ENCODE data around the gene FUOM.

FUOM gene, protein sequence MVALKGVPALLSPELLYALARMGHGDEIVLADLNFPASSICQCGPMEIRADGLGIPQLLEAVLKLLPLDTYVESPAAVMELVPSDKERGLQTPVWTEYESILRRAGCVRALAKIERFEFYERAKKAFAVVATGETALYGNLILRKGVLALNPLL

GRCh38 chr10:133357285-133358161 is at the start of gene FUOM:
Gene FUOM, minus strand, starts transcription at chr10:133358019. Its CDS starts 12 bp downstream, at chr10:133358007.
- DNase-seq, result peak; percentile 88

DNA sequence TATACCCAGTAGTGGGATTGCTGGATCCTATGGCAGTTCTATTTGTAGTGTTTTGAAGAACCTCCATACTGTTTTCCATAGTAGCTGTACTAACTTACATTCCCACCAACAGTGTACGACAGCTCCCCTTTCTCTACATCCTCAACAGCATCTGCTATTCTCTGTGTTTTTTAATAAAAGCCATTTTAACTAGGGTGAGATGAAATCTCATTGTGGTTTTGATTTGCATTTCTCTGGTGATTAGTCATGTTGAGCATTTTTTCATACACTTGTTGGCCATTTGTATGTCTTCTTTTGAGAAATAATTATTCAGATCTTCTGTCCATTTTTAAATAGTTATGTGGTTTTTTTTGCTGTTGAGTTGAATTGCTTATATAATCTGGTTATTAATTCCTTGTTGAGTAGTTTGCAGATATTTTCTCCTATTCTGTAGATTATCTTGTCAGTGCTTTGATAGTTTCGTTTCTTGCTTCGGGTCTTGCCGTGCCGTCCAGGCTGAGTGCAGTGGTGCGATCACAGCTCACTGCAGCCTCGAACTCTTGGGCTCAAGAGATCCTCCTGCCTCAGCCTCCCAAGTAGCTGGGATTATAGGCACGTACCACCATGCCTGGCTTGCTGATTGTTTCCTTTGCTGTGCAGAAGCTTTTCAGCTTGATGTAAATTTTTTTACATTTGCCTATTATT is 48.2 kb upstream of the FUOM start:
- no peak for DNase-seq

DNA sequence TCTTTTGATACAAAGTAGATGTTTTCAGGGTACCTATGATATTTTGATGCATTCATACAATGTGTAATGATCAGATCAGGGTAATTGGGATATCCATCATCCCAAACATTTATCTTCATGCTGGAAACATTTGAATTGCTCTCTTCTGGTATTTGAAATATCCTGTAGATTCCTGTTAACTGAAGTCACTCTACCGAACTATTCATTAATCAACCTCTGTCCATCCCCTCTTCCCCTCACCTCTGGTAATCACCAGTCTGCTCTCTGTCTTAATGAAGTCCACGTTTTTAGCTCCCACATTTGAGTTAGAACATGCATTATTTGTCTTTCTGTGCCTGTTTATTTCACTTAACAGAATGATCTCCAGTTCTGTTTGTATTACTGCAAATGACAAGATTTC is 47.5 kb upstream of the FUOM start:
- DNase-seq, result no peak

- DNase-seq, result no peak
These were observed 46.0 kb upstream of the FUOM start for GRCh38 chr10:133403784-133404183.

- no peak for DNase-seq
These were observed 45.5 kb upstream of the FUOM start for GRCh38 chr10:133403359-133403758.

- DNase-seq, result no peak
These were observed 44.3 kb upstream of the FUOM start for GRCh38 chr10:133401981-133402725.

DNA sequence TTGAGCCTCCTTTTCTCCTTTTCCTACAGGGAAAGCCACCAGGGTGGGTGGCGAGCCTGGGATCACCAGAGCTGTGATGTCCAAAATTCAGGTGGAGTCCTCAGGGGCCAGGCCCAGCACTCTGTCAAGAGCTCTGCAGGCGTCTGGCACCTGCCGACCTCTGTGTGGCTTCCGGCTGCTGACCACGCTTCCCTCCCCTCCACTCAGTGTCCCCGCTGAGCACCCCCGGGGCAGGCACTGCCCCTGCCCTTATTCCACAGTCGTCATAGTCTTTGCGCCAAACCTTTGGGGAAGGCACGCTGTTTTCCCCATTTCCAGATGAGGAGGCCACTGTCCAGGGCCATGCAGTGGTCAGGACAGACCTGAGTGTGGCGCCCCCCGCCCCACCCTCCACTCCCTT is 43.7 kb upstream of the FUOM start:
- no peak for DNase-seq

DNA sequence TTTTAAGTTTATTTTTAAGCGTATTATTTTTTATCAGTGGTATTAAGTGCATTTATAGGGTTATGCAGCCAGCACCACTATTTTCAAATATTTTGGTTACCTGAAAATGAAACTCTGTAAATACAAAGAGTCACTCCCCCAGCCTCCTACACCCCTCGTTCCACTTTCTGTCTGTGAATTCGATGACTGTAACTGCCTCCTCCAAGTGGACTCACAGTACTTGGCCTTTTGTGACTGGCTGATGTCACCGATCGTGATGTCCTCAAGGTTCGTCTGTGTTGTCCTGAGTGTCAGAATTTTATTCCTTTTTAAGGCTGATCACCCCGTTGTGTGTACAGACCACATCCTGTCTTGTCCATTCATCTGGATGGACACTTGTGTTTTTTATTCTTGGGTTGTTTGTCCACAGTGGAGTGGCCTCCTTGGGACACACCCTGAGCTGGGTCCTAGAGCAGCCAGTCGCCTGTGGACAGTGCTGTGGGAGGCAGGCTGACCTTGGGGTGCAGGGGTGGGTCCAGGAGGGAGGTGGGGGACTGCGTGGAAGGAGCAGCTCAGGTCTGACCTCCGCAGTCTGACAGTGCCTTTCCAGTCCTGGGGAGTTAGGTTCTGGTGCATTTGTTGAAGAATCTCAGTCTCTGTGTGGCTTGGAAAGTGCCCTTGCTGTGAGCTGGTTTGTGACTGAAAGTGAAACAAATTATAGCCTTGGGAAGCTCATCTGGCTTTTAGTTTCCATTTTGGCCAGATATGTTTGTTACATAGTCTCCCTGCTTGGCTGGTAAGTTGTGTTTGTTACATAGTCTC is 43.0 kb upstream of the FUOM start:
- no peak for DNase-seq

- no peak for DNase-seq
These were observed 41.3 kb upstream of the FUOM start for GRCh38 chr10:133399123-133399601.

GRCh38 chr10:133397938-133398337 is 40.1 kb upstream of the FUOM start:
- no peak for DNase-seq

- no peak for DNase-seq
These were observed 38.3 kb upstream of the FUOM start for GRCh38 chr10:133396035-133396624.

DNA sequence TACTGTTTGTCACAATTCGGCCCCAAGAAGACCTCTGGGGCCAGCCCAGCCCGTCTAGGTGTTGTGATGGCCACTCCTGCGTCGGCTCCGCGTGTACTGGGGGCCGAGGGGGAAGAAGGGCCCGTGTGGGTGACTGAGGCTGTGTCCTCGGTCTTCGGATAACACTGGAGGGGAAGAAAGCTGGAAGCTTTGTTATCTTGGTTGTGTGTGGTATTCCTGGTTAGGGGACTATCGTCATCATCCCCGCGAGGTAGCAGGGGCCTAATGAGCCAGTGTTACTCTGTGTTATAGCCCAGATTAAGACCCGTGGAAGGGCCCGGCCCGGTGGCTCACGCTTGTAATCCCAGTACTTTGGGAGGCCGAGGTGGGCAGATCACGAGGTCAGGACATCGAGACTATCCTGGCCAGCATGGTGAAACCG is 37.0 kb upstream of the FUOM start:
- DNase-seq, result no peak

GRCh38 chr10:133394064-133394663 is 36.3 kb upstream of the FUOM start, which contains the start of gene MTG1:
Gene MTG1, plus strand, starts transcription at chr10:133394157. Its CDS starts 64 bp downstream, at chr10:133394221.
- peak; percentile 98 for DNase-seq

DNA sequence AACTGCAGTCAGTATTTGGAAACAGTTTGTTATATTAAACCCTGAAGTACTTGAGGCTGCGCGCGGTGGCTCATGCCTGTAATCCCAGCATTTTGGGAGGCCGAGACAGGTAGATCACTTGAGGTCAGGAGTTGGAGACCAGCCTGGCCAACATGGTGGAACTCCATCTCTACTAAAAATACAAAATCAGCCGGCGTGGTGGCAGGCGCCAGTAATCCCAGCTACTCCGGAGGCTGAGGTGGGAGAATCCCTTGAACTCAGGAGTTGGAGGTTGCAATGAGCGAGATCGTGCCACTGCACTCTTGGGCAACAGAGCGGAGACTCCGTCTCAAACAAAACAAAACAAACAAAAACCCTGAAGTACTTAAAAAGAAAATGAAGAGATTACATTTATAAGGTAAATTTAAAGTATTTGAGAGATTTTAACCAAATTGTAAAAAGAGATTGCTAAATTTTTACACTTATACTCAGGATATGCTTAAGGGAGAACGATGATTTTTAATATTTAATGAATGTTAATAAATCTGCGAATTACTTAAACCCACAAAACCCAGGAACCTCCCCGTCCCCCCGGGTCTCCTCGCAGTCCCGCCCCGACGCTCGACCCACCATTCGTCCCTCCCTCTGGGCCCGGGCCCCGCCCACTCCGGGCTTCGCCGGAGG is 35.7 kb upstream of the FUOM start:
- DNase-seq, result no peak

- DNase-seq, result no peak
These were observed 34.1 kb upstream of the FUOM start for GRCh38 chr10:133391761-133392518.

DNA sequence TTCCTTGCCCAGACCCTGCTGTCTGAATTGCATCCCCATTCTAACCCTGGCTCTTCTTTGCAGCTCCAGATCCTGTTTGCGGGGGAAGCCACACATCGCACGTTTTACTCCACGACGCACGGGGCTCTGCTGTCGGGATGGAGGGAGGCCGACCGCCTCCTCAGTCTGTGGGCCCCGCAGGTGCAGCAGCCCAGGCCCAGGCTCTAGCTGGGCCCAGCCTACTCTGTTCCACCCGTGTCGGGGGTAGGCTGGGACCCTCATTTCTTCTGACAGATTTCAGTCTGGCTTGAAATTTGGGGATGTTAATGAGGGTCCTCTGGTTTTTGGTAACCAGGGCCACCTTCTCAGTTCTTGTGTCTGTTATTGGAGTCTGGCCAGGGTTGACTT is 33.4 kb upstream of the FUOM start:
- DNase-seq, result no peak

DNA sequence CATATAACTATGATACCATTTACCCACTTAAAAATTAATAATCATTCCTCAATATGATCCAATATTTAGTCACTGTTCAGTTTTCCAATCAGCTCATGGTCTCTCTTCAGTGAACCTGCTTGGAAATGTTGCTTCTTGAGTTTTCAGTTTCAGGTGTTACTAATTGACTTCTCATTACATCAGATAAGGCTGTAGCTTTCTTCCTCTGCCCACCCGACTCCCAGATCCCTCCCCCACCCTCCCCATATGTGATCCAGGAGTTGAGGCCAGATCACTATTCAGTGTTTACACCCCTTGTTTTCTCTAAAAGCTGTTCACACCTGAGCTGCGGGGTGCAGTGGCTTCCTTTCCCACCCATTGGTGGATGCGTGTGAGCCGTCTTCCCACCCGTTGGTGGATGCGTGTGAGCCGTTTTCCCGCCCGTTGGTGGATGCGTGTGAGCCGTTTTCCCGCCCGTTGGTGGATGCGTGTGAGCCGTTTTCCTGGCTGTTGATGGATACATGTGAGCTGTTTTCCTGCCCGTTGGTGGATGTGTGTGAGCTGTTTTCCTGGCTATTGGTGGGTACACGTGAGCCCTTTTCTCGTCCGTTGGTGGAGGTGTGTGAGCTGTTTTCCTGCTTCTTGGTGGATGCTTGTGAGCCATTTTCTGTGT is 32.9 kb upstream of the FUOM start:
- no peak for DNase-seq

GRCh38 chr10:133388973-133389818 is 31.4 kb upstream of the FUOM start:
- DNase-seq, result no peak

Measured in eye (tissue), 1 donor.